ENCODE results near the gene ADORA2A.

Gene ADORA2A

GRCh38 chr22:24455751-24456426 lies 28.5 kb downstream of the ADORA2A start:
- Histone ChIP-seq H3K36me3 (ENCODE audit: insufficient read depth) (no peaks in the 10 kb centered on the region), H3K79me2 (ENCODE audit: insufficient read depth, low read depth) (no peaks in the 10 kb centered on the region), H3K4me1 (ENCODE audit: low read depth, poor library complexity, severe bottlenecking) (peaks cover 37% of the 10 kb centered on the region), H3K27ac (no peak overlapping the region), H3K27me3 (ENCODE audit: insufficient read depth, low read depth) (no peaks in the 10 kb centered on the region), H2AFZ (ENCODE audit: low read depth) (no peak overlapping the region), H3K9ac (no peak overlapping the region), H3K4me3 (IDR thresholded peaks at IDR 0.05; ENCODE audit: insufficient read depth, low read depth, low read length) (no peak overlapping the region), H4K20me1 (ENCODE audit: insufficient read depth) (no peaks in the 10 kb centered on the region), H3K4me2 (no peak overlapping the region)
- no peak for TF ChIP-seq CTCF (conservative IDR thresholded peaks at IDR 0.05; ENCODE audit: low read depth, low read length)

GRCh38 chr22:24457894-24458420 lies 30.6 kb downstream of the ADORA2A start:
- Histone ChIP-seq H3K27ac (no peak overlapping the region), H3K79me2 (ENCODE audit: insufficient read depth, low read depth) (no peaks in the 10 kb centered on the region), H3K36me3 (ENCODE audit: insufficient read depth) (no peaks in the 10 kb centered on the region), H3K4me2 (peak overlapping the region; percentile 12; the same call in 1 of the 2 replicates), H3K4me1 (ENCODE audit: low read depth, poor library complexity, severe bottlenecking) (peaks cover 45% of the 10 kb centered on the region), H2AFZ (ENCODE audit: low read depth) (no peak overlapping the region), H4K20me1 (ENCODE audit: insufficient read depth) (no peaks in the 10 kb centered on the region), H3K9ac (no peak overlapping the region), H3K4me3 (IDR thresholded peaks at IDR 0.05; ENCODE audit: insufficient read depth, low read depth, low read length) (no peak overlapping the region), H3K27me3 (ENCODE audit: insufficient read depth, low read depth) (no peaks in the 10 kb centered on the region)
- TF ChIP-seq CTCF (conservative IDR thresholded peaks at IDR 0.05; ENCODE audit: low read depth, low read length), result no peak

- Histone ChIP-seq H3K36me3 (ENCODE audit: insufficient read depth) (no peaks in the 10 kb centered on the region), H3K27me3 (ENCODE audit: insufficient read depth, low read depth) (no peaks in the 10 kb centered on the region), H2AFZ (ENCODE audit: low read depth) (peak overlapping the region; percentile 76), H3K79me2 (ENCODE audit: insufficient read depth, low read depth) (no peaks in the 10 kb centered on the region), H3K27ac (peak overlapping the region; percentile 84), H3K4me2 (peak overlapping the region; percentile 97), H3K9ac (peak overlapping the region; percentile 53; the same call in 1 of the 2 replicates), H3K4me1 (ENCODE audit: low read depth, poor library complexity, severe bottlenecking) (peaks cover 48% of the 10 kb centered on the region), H4K20me1 (ENCODE audit: insufficient read depth) (no peaks in the 10 kb centered on the region), H3K4me3 (IDR thresholded peaks at IDR 0.05; ENCODE audit: insufficient read depth, low read depth, low read length) (no peak overlapping the region)
- TF ChIP-seq CTCF (conservative IDR thresholded peaks at IDR 0.05; ENCODE audit: low read depth, low read length), result no peak
These were observed 32.5 kb downstream of the ADORA2A start for GRCh38 chr22:24459911-24460310.

- Histone ChIP-seq H4K20me1 (ENCODE audit: insufficient read depth) (no peaks in the 10 kb centered on the region), H2AFZ (ENCODE audit: low read depth) (peak overlapping the region; percentile 76), H3K27ac (peak overlapping the region; percentile 84), H3K79me2 (ENCODE audit: insufficient read depth, low read depth) (no peaks in the 10 kb centered on the region), H3K4me3 (IDR thresholded peaks at IDR 0.05; ENCODE audit: insufficient read depth, low read depth, low read length) (no peak overlapping the region), H3K4me2 (peak overlapping the region; percentile 97), H3K27me3 (ENCODE audit: insufficient read depth, low read depth) (no peaks in the 10 kb centered on the region), H3K4me1 (ENCODE audit: low read depth, poor library complexity, severe bottlenecking) (peaks cover 54% of the 10 kb centered on the region), H3K9ac (peak overlapping the region; percentile 53), H3K36me3 (ENCODE audit: insufficient read depth) (no peaks in the 10 kb centered on the region)
- no peak for TF ChIP-seq CTCF (conservative IDR thresholded peaks at IDR 0.05; ENCODE audit: low read depth, low read length)
These were observed 33.2 kb downstream of the ADORA2A start for GRCh38 chr22:24460418-24461089.

Data from KMS-11 (cell line).